ENCODE measurements around the gene FHOD1.
A peak's percentile ranks its signal among the peaks of the same experiment; 100 is the strongest.

The FHOD1 gene

GRCh38 chr16:67291461-67291860, 44.2 kb upstream of the FHOD1 start:
- Histone ChIP-seq H4K8ac (ENCODE audit: low read depth, low read length) (no peak overlapping the region), H3K4me3 (ENCODE audit: low read length in 2 of 2) (no peak overlapping the region), H2AFZ (ENCODE audit: low read length) (no peak overlapping the region), H3K4ac (ENCODE audit: low read length) (no peak overlapping the region), H2BK5ac (ENCODE audit: low read length) (no peak overlapping the region), H4K91ac (ENCODE audit: low read depth, low read length, poor library complexity) (no peak overlapping the region), H3K18ac (ENCODE audit: low read length) (peak overlapping the region; percentile 36), H3K23ac (ENCODE audit: low read depth, low read length, poor library complexity) (no peak overlapping the region), H3K4me1 (ENCODE audit: control insufficient read depth in 2 of 2, insufficient read depth in 1 of 2, low read depth in 1 of 2, low read length in 2 of 2) (peaks cover 0 to 1% of the 10 kb centered on the region in 2 donors), H3K27ac (replicated peaks; ENCODE audit: low read length) (no peak overlapping the region), H3K9ac (ENCODE audit: low read depth, low read length, poor library complexity) (no peak overlapping the region), H2BK15ac (ENCODE audit: low read length) (no peak overlapping the region), H2BK120ac (ENCODE audit: low read depth, low read length) (no peak overlapping the region), H3K79me1 (ENCODE audit: low read depth, low read length) (no peaks in the 10 kb centered on the region), H3K14ac (ENCODE audit: low read length) (no peak overlapping the region), H2BK12ac (ENCODE audit: low read length) (no peak overlapping the region), H2AK5ac (ENCODE audit: low read depth, low read length) (no peak overlapping the region), H3K9me3 (replicated peaks in 1 of 2; ENCODE audit: control insufficient read depth in 2 of 2, insufficient read depth in 1 of 2, low read depth in 1 of 2, low read length in 2 of 2) (no peaks in the 10 kb centered on the region), H3K27me3 (ENCODE audit: control insufficient read depth in 3 of 3, insufficient read depth in 3 of 3, low read depth in 1 of 3, low read length in 3 of 3) (peaks cover 0 to 48% (median 0%) of the 10 kb centered on the region in 3 experiments), H3K4me2 (ENCODE audit: insufficient read depth, low read length, poor library complexity, severe bottlenecking) (no peak overlapping the region), H3K36me3 (replicated peaks in 1 of 2; ENCODE audit: control insufficient read depth in 2 of 2, insufficient read depth in 2 of 2, low read length in 2 of 2) (no peaks in the 10 kb centered on the region)
- WGBS, 2 donors (ENCODE audit: extremely low coverage in 2 of 2, insufficient read length in 2 of 2, insufficient replicate concordance in 1 of 2), result no CpG with 5 or more reads among the region's 7 CpGs
- DNase-seq (ENCODE audit: low spot score), result no peak

DNA sequence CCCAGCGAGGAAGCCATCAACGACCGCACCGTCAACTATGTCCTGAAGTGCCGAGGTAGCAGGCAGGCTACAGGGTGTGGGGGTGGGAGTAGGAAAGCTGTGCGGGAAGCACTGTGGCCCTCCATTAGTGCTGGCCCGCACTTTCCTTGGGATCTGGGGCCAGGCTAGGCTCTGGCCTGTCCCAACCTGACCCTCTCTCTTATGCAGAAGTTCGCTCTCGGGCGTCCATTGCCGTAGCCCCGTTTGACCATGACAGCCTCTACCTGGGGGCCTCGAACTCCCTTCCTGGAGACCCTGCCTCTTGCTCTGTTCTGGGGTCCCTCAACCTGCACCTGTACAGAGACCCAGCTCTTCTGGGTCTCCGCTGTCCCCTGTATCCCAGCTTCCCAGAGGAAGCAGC, 40.7 kb upstream of the FHOD1 start:
- Histone ChIP-seq H3K36me3 (replicated peaks in 1 of 2; ENCODE audit: control insufficient read depth in 2 of 2, insufficient read depth in 2 of 2, low read length in 2 of 2) (no peaks in the 10 kb centered on the region), H3K9ac (ENCODE audit: low read depth, low read length, poor library complexity) (peak overlapping the region; percentile 3), H3K23ac (ENCODE audit: low read depth, low read length, poor library complexity) (peak overlapping the region; percentile 25), H3K27me3 (ENCODE audit: control insufficient read depth in 3 of 3, insufficient read depth in 3 of 3, low read depth in 1 of 3, low read length in 3 of 3) (peaks cover 0 to 35% (median 0%) of the 10 kb centered on the region in 3 experiments), H3K4me3 (ENCODE audit: low read length in 2 of 2) (no peak overlapping the region), H4K8ac (ENCODE audit: low read depth, low read length) (no peak overlapping the region), H2AK5ac (ENCODE audit: low read depth, low read length) (no peak overlapping the region), H3K14ac (ENCODE audit: low read length) (no peak overlapping the region), H2AFZ (ENCODE audit: low read length) (no peak overlapping the region), H3K4me2 (ENCODE audit: insufficient read depth, low read length, poor library complexity, severe bottlenecking) (no peak overlapping the region), H2BK5ac (ENCODE audit: low read length) (no peak overlapping the region), H2BK120ac (ENCODE audit: low read depth, low read length) (no peak overlapping the region), H3K4me1 (ENCODE audit: control insufficient read depth in 2 of 2, insufficient read depth in 1 of 2, low read depth in 1 of 2, low read length in 2 of 2) (no peaks in the 10 kb centered on the region), H3K79me1 (ENCODE audit: low read depth, low read length) (no peaks in the 10 kb centered on the region), H4K91ac (ENCODE audit: low read depth, low read length, poor library complexity) (no peak overlapping the region), H2BK15ac (ENCODE audit: low read length) (no peak overlapping the region), H3K4ac (ENCODE audit: low read length) (no peak overlapping the region), H3K18ac (ENCODE audit: low read length) (no peak overlapping the region), H3K27ac (replicated peaks; ENCODE audit: low read length) (no peak overlapping the region), H2BK12ac (ENCODE audit: low read length) (no peak overlapping the region), H3K9me3 (replicated peaks in 1 of 2; ENCODE audit: control insufficient read depth in 2 of 2, insufficient read depth in 1 of 2, low read depth in 1 of 2, low read length in 2 of 2) (no peaks in the 10 kb centered on the region)
- no CpG with 5 or more reads among the region's 14 CpGs for WGBS, 2 donors (ENCODE audit: extremely low coverage in 2 of 2, insufficient read length in 2 of 2, insufficient replicate concordance in 1 of 2)
- DNase-seq (ENCODE audit: low spot score), result no peak

GRCh38 chr16:67286441-67287235, 39.4 kb upstream of the FHOD1 start:
- Histone ChIP-seq H4K91ac (ENCODE audit: low read depth, low read length, poor library complexity) (no peak overlapping the region), H2BK15ac (ENCODE audit: low read length) (no peak overlapping the region), H3K4ac (ENCODE audit: low read length) (no peak overlapping the region), H2AFZ (ENCODE audit: low read length) (no peak overlapping the region), H3K9me3 (replicated peaks in 1 of 2; ENCODE audit: control insufficient read depth in 2 of 2, insufficient read depth in 1 of 2, low read depth in 1 of 2, low read length in 2 of 2) (no peaks in the 10 kb centered on the region), H3K18ac (ENCODE audit: low read length) (no peak overlapping the region), H3K23ac (ENCODE audit: low read depth, low read length, poor library complexity) (peak overlapping the region; percentile 40), H4K8ac (ENCODE audit: low read depth, low read length) (peak overlapping the region; percentile 54), H3K27me3 (ENCODE audit: control insufficient read depth in 3 of 3, insufficient read depth in 3 of 3, low read depth in 1 of 3, low read length in 3 of 3) (peaks cover 0 to 42% (median 0%) of the 10 kb centered on the region in 3 experiments), H3K4me1 (ENCODE audit: control insufficient read depth in 2 of 2, insufficient read depth in 1 of 2, low read depth in 1 of 2, low read length in 2 of 2) (no peaks in the 10 kb centered on the region), H3K36me3 (replicated peaks in 1 of 2; ENCODE audit: control insufficient read depth in 2 of 2, insufficient read depth in 2 of 2, low read length in 2 of 2) (no peaks in the 10 kb centered on the region), H2BK120ac (ENCODE audit: low read depth, low read length) (no peak overlapping the region), H3K4me3 (ENCODE audit: low read length in 2 of 2) (no peak overlapping the region), H3K14ac (ENCODE audit: low read length) (no peak overlapping the region), H3K27ac (replicated peaks; ENCODE audit: low read length) (no peak overlapping the region), H2AK5ac (ENCODE audit: low read depth, low read length) (no peak overlapping the region), H2BK5ac (ENCODE audit: low read length) (no peak overlapping the region), H3K79me1 (ENCODE audit: low read depth, low read length) (no peaks in the 10 kb centered on the region), H3K9ac (ENCODE audit: low read depth, low read length, poor library complexity) (peak overlapping the region; percentile 79), H3K4me2 (ENCODE audit: insufficient read depth, low read length, poor library complexity, severe bottlenecking) (no peak overlapping the region), H2BK12ac (ENCODE audit: low read length) (no peak overlapping the region)
- DNase-seq (ENCODE audit: low spot score), result no peak
- no CpG with 5 or more reads among the region's 28 CpGs for WGBS, 2 donors (ENCODE audit: extremely low coverage in 2 of 2, insufficient read length in 2 of 2, insufficient replicate concordance in 1 of 2)

DNA sequence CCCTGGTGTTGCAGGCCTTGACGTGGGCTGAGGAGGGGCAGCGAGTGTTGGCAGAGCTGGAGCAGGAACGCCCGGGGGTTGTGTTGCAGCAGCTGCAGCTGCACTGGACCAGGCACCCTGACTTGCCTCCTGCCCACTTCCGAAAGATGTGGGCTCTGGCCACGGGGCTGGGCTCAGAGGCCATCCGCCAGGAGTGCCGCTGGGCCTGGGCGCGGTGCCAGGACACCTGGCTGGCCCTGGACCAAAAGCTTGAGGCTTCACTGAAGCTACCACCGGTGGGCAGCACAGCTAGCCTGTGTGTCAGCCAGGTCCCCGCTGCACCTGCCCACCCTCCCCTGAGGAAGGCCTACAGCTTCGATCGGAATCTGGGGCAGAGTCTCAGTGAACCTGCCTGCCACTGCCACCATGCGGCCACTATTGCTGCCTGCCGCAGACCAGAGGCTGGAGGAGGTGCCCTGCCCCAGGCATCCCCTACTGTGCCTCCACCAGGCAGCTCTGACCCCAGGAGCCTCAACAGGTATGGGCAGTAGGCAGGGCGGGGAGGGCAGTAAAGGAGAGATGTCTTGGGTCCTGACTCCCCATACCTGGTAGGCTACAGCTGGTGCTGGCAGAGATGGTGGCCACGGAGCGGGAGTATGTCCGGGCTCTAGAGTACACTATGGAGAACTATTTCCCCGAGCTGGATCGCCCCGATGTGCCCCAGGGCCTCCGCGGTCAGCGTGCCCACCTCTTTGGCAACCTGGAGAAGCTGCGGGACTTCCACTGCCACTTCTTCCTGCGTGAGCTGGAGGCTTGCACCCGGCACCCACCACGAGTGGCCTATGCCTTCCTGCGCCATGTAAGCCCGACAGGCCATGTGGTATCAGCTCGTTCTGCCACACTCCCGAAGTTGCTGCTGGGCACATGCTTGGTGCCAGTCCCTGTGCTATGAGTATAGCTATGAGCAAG, 37.7 kb upstream of the FHOD1 start:
- peak; percentile 20 for DNase-seq (ENCODE audit: low spot score)
- no peaks in the 10 kb centered on the region for H3K9me3 ChIP-seq (replicated peaks in 1 of 2; ENCODE audit: control insufficient read depth in 2 of 2, insufficient read depth in 1 of 2, low read depth in 1 of 2, low read length in 2 of 2)
- H2BK120ac ChIP-seq (ENCODE audit: low read depth, low read length), result no peak overlapping the region
- H3K4me3 ChIP-seq (ENCODE audit: low read length in 2 of 2), result no peak overlapping the region
- H3K4me2 ChIP-seq (ENCODE audit: insufficient read depth, low read length, poor library complexity, severe bottlenecking), result no peak overlapping the region
- H2BK12ac ChIP-seq (ENCODE audit: low read length), result no peak overlapping the region
- no peak overlapping the region for H2AFZ ChIP-seq (ENCODE audit: low read length)
- H3K23ac ChIP-seq (ENCODE audit: low read depth, low read length, poor library complexity), result peak overlapping the region; percentile 18
- H3K4ac ChIP-seq (ENCODE audit: low read length), result no peak overlapping the region
- H2AK5ac ChIP-seq (ENCODE audit: low read depth, low read length), result peak overlapping the region; percentile 49
- no peak overlapping the region for H4K8ac ChIP-seq (ENCODE audit: low read depth, low read length)
- H3K18ac ChIP-seq (ENCODE audit: low read length), result no peak overlapping the region
- H3K14ac ChIP-seq (ENCODE audit: low read length), result no peak overlapping the region
- peak overlapping the region; percentile 5 for H2BK15ac ChIP-seq (ENCODE audit: low read length)
- WGBS, 2 donors (ENCODE audit: extremely low coverage in 2 of 2, insufficient read length in 2 of 2, insufficient replicate concordance in 1 of 2), result no CpG with 5 or more reads among the region's 34 CpGs
- peak overlapping the region; percentile 24 for H3K9ac ChIP-seq (ENCODE audit: low read depth, low read length, poor library complexity)
- no peak overlapping the region for H2BK5ac ChIP-seq (ENCODE audit: low read length)
- no peak overlapping the region for H3K27ac ChIP-seq (replicated peaks; ENCODE audit: low read length)
- no peaks in the 10 kb centered on the region for H3K79me1 ChIP-seq (ENCODE audit: low read depth, low read length)
- H3K36me3 ChIP-seq (replicated peaks in 1 of 2; ENCODE audit: control insufficient read depth in 2 of 2, insufficient read depth in 2 of 2, low read length in 2 of 2), result no peaks in the 10 kb centered on the region
- no peak overlapping the region for H4K91ac ChIP-seq (ENCODE audit: low read depth, low read length, poor library complexity)
- peaks cover 0 to 51% (median 0%) of the 10 kb centered on the region in 3 experiments for H3K27me3 ChIP-seq (ENCODE audit: control insufficient read depth in 3 of 3, insufficient read depth in 3 of 3, low read depth in 1 of 3, low read length in 3 of 3)
- H3K4me1 ChIP-seq (ENCODE audit: control insufficient read depth in 2 of 2, insufficient read depth in 1 of 2, low read depth in 1 of 2, low read length in 2 of 2), result no peaks in the 10 kb centered on the region

Data from neuronal stem cell (in vitro differentiated cells).